Neural progenitor cell (in vitro differentiated cells): ENCODE measurements around the gene RGS5.

Experiments used
- EZH2 ChIP-seq: fragments of 200-600 bp; sonication (generic); IDR thresholded peaks from 2 replicates; pipeline ENCODE4 v1.6.1; 2017; ENCODE audit warnings: antibody characterized with exemption, mild to moderate bottlenecking, moderate library complexity
- TF ChIP-seq, protein P1 (sequence below): fragments of 200-600 bp; sonication (generic); IDR thresholded peaks from 2 replicates; pipeline ENCODE4 v1.5.1; 2017; ENCODE audit warnings: antibody characterized with exemption, mild to moderate bottlenecking

DNA sequence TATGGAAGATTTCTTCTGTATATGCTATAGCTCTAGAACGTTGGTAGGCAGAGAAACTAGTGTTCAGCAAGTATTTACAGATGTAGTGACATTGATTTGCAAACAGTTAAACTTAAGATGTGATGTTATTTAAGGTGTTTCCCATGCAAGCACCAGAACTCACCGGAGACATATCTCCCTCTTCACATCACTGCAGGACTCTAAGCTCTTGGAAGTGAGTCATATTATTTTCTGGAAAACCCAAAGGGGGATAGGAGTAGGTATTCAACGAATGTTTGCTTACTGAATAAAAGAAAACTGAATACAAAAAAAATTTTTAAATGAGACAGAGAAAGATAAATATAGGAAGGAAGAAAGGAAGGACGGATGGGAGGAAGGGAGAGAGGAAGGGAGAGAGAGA lies 108.5 kb downstream of the RGS5 start:
- TF ChIP-seq, protein P1, sequence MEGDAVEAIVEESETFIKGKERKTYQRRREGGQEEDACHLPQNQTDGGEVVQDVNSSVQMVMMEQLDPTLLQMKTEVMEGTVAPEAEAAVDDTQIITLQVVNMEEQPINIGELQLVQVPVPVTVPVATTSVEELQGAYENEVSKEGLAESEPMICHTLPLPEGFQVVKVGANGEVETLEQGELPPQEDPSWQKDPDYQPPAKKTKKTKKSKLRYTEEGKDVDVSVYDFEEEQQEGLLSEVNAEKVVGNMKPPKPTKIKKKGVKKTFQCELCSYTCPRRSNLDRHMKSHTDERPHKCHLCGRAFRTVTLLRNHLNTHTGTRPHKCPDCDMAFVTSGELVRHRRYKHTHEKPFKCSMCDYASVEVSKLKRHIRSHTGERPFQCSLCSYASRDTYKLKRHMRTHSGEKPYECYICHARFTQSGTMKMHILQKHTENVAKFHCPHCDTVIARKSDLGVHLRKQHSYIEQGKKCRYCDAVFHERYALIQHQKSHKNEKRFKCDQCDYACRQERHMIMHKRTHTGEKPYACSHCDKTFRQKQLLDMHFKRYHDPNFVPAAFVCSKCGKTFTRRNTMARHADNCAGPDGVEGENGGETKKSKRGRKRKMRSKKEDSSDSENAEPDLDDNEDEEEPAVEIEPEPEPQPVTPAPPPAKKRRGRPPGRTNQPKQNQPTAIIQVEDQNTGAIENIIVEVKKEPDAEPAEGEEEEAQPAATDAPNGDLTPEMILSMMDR: no peak
- no peak for TF ChIP-seq EZH2
